Central memory CD4-positive, alpha-beta T cell (primary cell): ENCODE measurements around the gene ANKRD18B.
"Not testable (repeated sequence)": the region's sequence is repeated elsewhere in the genome, so short reads cannot be mapped to it uniquely, and the experiment has no call there.

Source experiments
- DNase-seq: peaks from one replicate; pipeline ENCODE4 v3.0.0; 2022

The ANKRD18B gene

GRCh38 chr9:33614001-33614687 lies 90.1 kb downstream of the ANKRD18B start:
- no peak for DNase-seq

GRCh38 chr9:33618370-33618769 lies 94.3 kb downstream of the ANKRD18B start:
- DNase-seq: not testable (repeated sequence)

GRCh38 chr9:33619666-33620404 lies 95.8 kb downstream of the ANKRD18B start:
- no peak for DNase-seq

- no peak for DNase-seq
Measured at GRCh38 chr9:33620738-33621439, 96.8 kb downstream of the ANKRD18B start.
